Left lung (tissue), 10 donors: ENCODE data around the gene SERPIND1. TPM values are rescaled to one million over a fixed set of nuclear protein-coding genes. Genes with fewer than 3 reads are reported as not detected.
A peak's percentile ranks its signal among the peaks of the same experiment; 100 is the strongest.

ENCODE experiments used
- ATAC-seq: fragments of 200-7000 bp; cut with Tn5 transposase; one replicate; pipeline ENCODE4 v1.9.1; 2020; ENCODE audit warnings: moderate library complexity
- DNase-seq, 4 donors: peaks; one replicate each; pipeline ENCODE4 v3.0.0-alpha.2; 2013 to 2020
- H3K27ac ChIP-seq, 2 donors: fragments of 200-600 bp; sonication (generic) in 1 of 2; one replicate each; pipeline versions ENCODE4 v1.5.0 to v1.8.0; 2020 to 2021
- H3K27me3 ChIP-seq, 2 donors: fragments of 200-600 bp; sonication (generic) in 1 of 2; one replicate each; pipeline versions ENCODE4 v1.5.0 to v1.8.0; 2020 to 2021
- H3K36me3 ChIP-seq, 2 donors: fragments of 200-600 bp; sonication (generic) in 1 of 2; one replicate each; pipeline versions ENCODE4 v1.5.0 to v1.8.0; 2020 to 2021
- H3K4me1 ChIP-seq, 2 donors: fragments of 200-600 bp; one replicate each; pipeline ENCODE4 v1.8.0; 2021
- H3K4me3 ChIP-seq, 2 donors: fragments of 200-600 bp; sonication (generic) in 1 of 2; one replicate each; pipeline versions ENCODE4 v1.5.0 to v1.8.0; 2020 to 2021; ENCODE audit warnings: mild to moderate bottlenecking in 1 of 2
- H3K9me3 ChIP-seq, 2 donors: fragments of 200-600 bp; sonication (generic) in 1 of 2; one replicate each; pipeline versions ENCODE4 v1.5.0 to v1.8.0; 2020 to 2021
- intact Hi-C, 2 donors: fragments of 100-400 bp; cut with DNase I; formaldehyde crosslinking; loops; one replicate each; pipeline versions ENCODE4 v1.11.2 to v1.14.2; 2022
- polyA plus RNA-seq, 6 donors: library from polyadenylated mRNA; unstranded; fragments of 120-200 nt; gene quantifications; one replicate each; pipeline ENCODE4 v1.2.1, GENCODE V29; 2013; ENCODE audit not compliant: insufficient read length in 6 of 6
- total RNA-seq, 2 donors: library from RNA; stranded (reverse); fragmentation: NEBNext Ultra II Directional; extraction: Animal tissue kit (Norgen Biotek cat#: 25700); gene quantifications; one replicate each; pipeline ENCODE4 v1.2.1, GENCODE V29; 2021
- TF ChIP-seq, protein P1 (sequence below), 2 donors: fragments of 200-600 bp; sonication (generic) in 1 of 2; IDR thresholded peaks; one replicate each; pipeline versions ENCODE4 v1.5.0 to v1.8.0; 2021; ENCODE audit warnings: antibody characterized with exemption in 2 of 2
- donor health status: DM: no; HTN: yes; CAD: no.
- donor health status: DM: no; HTN: no; CAD: no.

Gene SERPIND1
- total and polyA plus RNA-seq, 8 donors = 0.13 to 3.5 (median 0.40) TPM; not detected in 1

DNA sequence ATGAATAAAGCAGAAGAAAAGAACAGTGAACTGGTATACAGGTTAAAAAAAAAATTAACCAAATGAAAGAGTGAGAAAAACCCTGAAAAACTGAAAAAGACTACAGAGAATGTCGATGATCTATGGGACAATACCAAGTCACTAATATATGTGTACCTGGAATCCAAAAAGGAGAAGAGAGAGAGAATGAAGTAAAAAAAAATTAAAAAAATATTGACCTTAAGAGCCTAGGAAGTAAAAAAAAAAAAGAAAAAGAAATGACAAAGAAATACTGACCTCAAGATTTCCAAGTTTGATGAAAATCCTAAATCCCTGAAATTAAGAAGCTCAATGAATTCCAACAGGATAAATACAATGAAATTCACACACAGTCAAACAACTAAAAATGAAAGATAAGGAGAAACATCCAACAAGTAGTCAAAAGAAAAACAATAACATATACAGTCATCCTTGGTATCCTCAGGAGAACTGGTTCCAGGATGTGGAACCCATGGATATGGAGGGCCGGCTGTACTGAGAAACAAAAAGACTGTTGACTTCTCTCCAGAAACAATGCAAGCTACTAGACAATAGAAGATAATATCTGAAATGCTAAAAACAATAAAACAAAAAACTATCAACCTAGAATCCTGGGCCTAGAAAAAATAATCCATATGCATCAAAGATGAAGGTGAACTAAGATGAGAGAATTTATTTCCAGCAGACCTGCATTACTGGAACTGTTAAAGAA, 33.5 kb upstream of the SERPIND1 start:
- DNase-seq (no peak), ATAC-seq (no peak)
- peaks cover 0 to 61% of the 10 kb centered on the region in 2 donors for H3K36me3 ChIP-seq

DNA sequence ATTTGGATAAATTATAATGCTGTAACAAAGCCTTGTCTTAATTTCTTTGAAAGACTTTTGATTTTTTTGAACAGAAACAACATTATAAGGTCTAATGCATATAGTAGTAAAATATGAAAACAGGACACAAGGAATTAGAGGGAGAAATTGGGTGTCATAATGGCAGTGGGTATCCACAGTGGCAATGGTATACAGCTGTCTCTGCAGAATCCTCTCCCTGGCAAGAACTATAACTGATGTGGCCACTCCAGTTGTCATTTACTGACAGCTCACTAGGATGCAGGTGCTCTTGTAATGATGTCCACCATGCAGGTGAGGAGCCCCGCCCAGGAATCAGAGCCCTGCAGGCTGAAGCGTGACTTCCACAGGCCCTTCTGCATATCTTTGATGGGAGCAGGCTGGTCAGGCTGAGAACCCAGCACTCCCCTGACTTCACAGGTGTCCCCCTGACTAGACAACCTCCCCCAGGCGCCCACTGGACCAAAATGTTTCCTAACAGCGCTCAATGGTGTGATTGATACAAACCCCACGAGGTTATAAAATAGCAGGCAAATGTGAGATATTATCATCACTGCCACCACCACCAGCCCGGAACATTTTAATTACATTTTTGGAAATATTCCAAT, 32.8 kb upstream of the SERPIND1 start:
- peak in 1 of 4 donors; percentile 26 for DNase-seq
- Histone ChIP-seq H3K4me1 (peaks cover 0 to 10% of the 10 kb centered on the region in 2 donors), H3K9me3 (no peaks in the 10 kb centered on the region), H3K36me3 (peaks cover 0 to 69% of the 10 kb centered on the region in 2 donors), H3K4me3 (no peak overlapping the region), H3K27me3 (no peaks in the 10 kb centered on the region), H3K27ac (no peak overlapping the region)
- no peak for ATAC-seq
- TF ChIP-seq, protein P1, sequence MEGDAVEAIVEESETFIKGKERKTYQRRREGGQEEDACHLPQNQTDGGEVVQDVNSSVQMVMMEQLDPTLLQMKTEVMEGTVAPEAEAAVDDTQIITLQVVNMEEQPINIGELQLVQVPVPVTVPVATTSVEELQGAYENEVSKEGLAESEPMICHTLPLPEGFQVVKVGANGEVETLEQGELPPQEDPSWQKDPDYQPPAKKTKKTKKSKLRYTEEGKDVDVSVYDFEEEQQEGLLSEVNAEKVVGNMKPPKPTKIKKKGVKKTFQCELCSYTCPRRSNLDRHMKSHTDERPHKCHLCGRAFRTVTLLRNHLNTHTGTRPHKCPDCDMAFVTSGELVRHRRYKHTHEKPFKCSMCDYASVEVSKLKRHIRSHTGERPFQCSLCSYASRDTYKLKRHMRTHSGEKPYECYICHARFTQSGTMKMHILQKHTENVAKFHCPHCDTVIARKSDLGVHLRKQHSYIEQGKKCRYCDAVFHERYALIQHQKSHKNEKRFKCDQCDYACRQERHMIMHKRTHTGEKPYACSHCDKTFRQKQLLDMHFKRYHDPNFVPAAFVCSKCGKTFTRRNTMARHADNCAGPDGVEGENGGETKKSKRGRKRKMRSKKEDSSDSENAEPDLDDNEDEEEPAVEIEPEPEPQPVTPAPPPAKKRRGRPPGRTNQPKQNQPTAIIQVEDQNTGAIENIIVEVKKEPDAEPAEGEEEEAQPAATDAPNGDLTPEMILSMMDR (IDR thresholded peaks at IDR 0.05) = no peak
- intact Hi-C loops = no loop called here

More for the DNA sequence above, 33.5 kb upstream of the SERPIND1 start:
- Histone ChIP-seq H3K27me3 (no peaks in the 10 kb centered on the region), H3K4me1 (peaks cover 0 to 10% of the 10 kb centered on the region in 2 donors), H3K27ac (no peak overlapping the region), H3K4me3 (no peak overlapping the region), H3K9me3 (no peaks in the 10 kb centered on the region)
- TF ChIP-seq, protein P1 (IDR thresholded peaks at IDR 0.05) = no peak
- intact Hi-C loops = no loop called here

DNA sequence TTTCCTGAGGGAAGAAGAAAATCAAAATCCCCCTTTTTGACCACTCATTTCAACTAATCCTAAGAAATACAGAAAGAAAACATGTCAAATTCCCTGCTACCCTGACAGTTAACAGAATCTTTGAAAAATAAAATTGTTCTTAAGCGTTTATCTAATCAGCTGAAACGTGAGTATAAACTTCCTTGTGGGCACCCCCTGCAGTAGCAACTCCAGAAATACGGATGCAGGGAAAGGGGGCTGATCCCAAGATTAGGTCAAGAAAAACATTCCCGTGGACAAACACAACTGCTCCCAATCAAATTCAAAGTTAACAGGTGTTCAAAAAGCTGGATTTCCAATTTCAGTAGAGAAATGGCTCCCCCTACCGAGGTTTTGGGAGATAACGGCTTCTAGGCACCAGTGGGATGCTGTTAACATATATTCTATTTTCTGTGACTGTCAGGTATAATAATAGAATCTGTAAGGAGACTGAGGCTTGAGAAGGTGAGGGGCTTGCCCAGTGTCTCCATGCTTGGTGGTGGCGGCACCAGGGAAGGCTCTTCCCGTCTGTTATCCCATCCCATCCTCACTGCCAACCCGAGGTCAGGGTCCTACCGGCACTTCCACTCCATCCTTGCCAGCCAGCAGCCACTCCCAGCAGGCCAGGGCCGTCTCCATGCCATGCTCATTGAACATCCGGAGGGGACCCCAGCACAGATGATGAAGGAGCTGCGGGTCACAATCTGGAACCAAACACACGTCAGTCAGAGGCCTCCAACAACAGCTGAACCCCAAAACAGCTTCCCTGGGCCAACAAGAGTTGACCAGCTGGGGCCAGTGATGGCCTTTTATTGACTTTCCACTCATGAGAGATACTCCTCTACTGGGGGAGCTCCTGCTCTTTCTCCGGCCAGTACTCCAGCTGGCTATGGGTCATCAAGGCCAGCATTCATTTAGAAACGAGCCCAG, 32.0 kb upstream of the SERPIND1 start:
- intact Hi-C loops = no loop called here
- Histone ChIP-seq H3K27me3 (no peaks in the 10 kb centered on the region), H3K36me3 (peaks cover 0 to 76% of the 10 kb centered on the region in 2 donors), H3K9me3 (no peaks in the 10 kb centered on the region), H3K4me3 (no peak overlapping the region), H3K27ac (no peak overlapping the region), H3K4me1 (peaks cover 0 to 10% of the 10 kb centered on the region in 2 donors)
- ATAC-seq (peak; percentile 42), DNase-seq (peak in 2 of 4 donors; percentile 33 to 45)
- TF ChIP-seq, protein P1 (IDR thresholded peaks at IDR 0.05) = peak; percentile 54 to 57

DNA sequence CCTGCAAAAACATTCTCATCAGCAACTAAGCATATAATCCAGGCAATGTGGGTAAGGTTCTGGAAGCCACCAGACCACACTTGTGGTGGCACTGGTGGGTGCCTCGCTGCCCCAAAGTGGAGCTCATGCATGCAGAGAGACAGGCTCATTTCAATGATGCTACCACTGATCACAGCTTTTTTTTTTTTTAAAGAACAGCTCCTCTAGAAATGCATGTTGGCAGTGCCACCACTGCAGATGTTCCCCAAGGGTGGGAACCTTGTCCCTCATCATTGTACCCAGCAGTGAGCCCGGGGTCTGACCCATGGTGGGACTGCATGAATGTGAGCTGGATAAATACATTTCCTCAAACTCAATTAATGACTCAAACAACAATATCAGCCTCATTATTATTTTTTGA, 31.1 kb upstream of the SERPIND1 start:
- no peaks in the 10 kb centered on the region for H3K9me3 ChIP-seq
- intact Hi-C loops = no loop called here
- H3K4me3 ChIP-seq = no peak overlapping the region
- peaks cover 0 to 10% of the 10 kb centered on the region in 2 donors for H3K4me1 ChIP-seq
- DNase-seq = peak in 1 of 4 donors; percentile 6
- no peak for ATAC-seq
- H3K27me3 ChIP-seq = no peaks in the 10 kb centered on the region
- H3K27ac ChIP-seq = no peak overlapping the region
- TF ChIP-seq, protein P1 (IDR thresholded peaks at IDR 0.05) = no peak
- peaks cover 0 to 85% of the 10 kb centered on the region in 2 donors for H3K36me3 ChIP-seq
